GM10266 (cell line): ENCODE results near the gene HSD17B11.
A peak's percentile ranks its signal among the peaks of the same experiment; 100 is the strongest.

Experiments
- DNase-seq: peaks from one replicate; pipeline ENCODE4 v3.0.0; 2012; ENCODE audit errors: extremely low spot score
- TF ChIP-seq, protein P1 (sequence below): IDR thresholded peaks from 2 replicates; pipeline ENCODE4 v1.5.1; 2012; ENCODE audit warnings: mild to moderate bottlenecking, low read depth; ENCODE audit not compliant: control insufficient read depth, insufficient read depth; ENCODE audit errors: missing control alignments

Gene HSD17B11

DNA sequence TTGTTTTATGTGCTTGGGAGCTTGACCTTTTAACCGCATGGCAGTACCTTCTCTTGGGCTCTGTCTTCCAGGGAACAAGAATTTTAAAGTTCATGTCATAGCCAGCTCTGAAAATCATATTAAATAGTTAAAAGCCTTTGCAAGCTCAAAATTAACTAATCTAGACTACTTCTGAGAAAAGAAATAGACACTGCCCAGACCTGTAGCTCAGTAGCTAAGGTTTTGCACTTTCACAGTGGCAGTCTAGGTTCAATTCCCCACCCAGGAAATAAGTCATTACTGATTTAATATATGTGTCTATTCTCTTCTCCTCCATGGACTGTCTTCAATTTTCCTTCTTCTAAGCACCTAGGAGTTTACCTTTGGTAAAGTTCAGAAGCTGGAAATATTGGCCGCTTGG is 27.4 kb downstream of the HSD17B11 start:
- no peak for DNase-seq
- TF ChIP-seq, protein P1, sequence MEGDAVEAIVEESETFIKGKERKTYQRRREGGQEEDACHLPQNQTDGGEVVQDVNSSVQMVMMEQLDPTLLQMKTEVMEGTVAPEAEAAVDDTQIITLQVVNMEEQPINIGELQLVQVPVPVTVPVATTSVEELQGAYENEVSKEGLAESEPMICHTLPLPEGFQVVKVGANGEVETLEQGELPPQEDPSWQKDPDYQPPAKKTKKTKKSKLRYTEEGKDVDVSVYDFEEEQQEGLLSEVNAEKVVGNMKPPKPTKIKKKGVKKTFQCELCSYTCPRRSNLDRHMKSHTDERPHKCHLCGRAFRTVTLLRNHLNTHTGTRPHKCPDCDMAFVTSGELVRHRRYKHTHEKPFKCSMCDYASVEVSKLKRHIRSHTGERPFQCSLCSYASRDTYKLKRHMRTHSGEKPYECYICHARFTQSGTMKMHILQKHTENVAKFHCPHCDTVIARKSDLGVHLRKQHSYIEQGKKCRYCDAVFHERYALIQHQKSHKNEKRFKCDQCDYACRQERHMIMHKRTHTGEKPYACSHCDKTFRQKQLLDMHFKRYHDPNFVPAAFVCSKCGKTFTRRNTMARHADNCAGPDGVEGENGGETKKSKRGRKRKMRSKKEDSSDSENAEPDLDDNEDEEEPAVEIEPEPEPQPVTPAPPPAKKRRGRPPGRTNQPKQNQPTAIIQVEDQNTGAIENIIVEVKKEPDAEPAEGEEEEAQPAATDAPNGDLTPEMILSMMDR, result no peak

DNA sequence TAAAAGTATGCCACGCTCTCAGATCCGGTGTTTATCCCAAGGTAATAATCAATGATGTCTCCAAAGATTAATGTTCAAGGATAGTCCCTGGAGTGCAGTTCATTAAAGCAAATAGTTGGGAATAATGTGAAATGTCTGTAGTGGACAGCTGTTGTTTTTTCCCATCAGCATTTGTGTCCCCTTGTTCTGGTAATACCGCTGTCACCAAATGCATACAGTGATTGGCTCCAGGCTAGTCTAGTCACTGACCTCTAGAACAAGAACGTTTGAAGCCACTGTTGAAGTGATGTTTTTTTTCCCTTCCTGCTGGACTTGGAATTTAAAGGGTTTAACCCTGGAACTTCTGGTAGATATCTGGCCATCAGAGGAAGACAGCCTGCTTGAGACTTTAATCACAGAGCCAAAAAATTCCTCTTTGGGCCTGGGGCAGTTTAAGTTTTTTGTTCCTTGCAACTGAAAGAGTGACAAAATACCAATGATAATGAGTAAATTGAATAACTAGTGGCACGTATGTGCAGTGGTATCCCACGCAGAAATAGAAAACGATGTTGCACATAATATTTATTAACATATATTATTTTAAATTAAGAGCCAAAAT is 30.6 kb downstream of the HSD17B11 start:
- DNase-seq, result no peak
- TF ChIP-seq, protein P1, result no peak

GRCh38 chr4:87359258-87359657 is 31.7 kb downstream of the HSD17B11 start:
- TF ChIP-seq, protein P1, result no peak
- DNase-seq, result no peak

- no peak for DNase-seq
Observed at GRCh38 chr4:87356832-87357526, 34.0 kb downstream of the HSD17B11 start.

GRCh38 chr4:87354168-87355102 is 36.6 kb downstream of the HSD17B11 start:
- TF ChIP-seq, protein P1, result no peak
- DNase-seq, result no peak

More at GRCh38 chr4:87356832-87357526, 34.0 kb downstream of the HSD17B11 start:
- TF ChIP-seq, protein P1, result no peak

DNA sequence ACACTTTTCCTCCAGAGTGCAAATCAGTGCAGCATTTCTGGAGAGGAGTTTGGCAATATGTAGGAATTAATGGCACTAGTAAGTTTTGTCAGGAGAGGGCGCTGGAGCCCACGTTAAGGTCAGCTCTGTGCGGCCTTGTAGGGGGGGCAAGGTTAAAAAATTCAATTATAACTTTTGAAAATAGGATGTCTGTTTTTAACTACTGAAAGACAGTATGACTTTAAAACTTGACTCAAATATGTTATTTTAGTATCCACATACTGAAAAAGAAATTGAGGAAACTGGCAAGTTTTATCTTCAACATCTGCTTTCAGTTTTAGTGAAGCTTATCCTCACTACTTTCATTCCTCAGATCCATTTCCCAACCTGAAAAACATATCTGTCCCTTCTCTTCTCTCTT is 37.4 kb downstream of the HSD17B11 start:
- peak; percentile 42 for DNase-seq
- TF ChIP-seq, protein P1, result peak; percentile 72
